Hematopoietic multipotent progenitor cell treated with erythropoietin and hydrocortisone succinate and interleukin-3 and kit ligand, for 8 days (in vitro differentiated cells): ENCODE results near the gene RPS6KA2.
"Not testable (repeated sequence)": the region's sequence is repeated elsewhere in the genome, so short reads cannot be mapped to it uniquely, and the experiment has no call there.

Experiments used
- DNase-seq: peaks from one replicate; pipeline ENCODE4 v3.0.0-alpha.2; 2015

The RPS6KA2 gene

DNA sequence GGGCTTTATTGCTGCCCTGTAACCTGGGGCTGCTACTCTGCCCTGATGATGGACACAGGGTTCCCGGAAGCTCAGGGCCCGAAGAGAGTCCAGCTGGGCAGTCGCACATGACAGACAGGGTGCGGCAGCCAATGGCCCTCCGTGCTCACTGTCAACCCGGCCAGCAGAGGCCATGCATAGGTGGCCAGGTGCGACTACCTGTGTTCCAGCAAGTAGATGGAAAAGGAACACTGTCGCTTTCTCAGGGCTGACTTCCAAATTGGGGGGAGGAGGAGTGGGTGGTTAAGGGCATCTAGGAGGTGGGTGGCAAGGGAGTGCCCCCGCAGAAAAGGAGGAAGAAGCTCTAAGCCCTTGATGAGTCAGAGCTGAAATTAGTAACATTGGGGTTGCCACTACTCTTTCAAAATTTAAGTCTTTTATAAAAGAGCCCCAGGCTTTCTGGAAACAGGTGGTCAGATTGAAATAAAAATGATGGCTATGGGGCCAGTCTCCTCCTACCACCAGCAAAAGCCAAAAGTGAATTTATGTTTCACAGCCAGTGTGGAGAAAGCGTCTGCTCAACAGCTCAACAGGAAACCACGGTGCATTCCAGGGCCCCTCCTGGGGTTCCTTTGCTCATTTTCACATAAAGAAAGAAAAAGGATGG is 38.2 kb downstream of the RPS6KA2 start:
- DNase-seq = no peak

DNA sequence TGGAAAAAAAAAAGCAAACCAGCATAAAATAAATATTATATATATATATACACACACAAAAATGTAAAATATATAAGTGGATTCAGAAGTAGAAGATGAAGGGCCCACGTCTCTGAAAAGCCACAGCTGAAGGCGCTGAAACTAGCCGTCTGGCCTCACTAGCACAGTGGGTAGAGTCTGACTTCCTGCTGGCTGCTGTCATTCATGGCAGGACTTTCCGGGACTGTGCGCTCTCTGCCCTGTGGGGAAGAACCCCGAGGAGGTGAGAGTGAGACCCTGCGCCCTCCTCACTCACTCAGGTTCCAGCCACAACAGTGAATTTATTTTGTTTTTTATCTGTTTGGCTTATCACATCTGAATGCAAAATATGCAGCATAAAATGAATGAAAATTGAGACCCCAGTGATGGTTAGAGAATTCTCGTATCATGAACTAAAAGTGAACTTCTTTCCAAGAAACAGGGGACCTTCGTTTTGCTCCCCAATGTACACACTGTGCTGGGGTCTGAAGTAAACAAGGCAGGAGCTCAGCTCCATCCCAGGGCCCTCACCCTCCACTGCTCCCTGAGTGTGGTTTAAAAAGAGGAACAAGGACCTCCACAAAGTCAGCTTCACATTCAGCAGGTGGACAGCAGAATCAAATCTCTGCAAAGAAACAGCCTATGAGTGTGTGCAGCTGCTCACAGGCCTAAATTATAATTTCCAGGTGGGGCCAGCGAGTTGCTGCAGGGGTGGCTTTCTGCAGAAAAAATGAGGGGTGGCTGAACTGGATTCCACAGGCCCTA is 39.2 kb downstream of the RPS6KA2 start:
- DNase-seq = no peak

DNA sequence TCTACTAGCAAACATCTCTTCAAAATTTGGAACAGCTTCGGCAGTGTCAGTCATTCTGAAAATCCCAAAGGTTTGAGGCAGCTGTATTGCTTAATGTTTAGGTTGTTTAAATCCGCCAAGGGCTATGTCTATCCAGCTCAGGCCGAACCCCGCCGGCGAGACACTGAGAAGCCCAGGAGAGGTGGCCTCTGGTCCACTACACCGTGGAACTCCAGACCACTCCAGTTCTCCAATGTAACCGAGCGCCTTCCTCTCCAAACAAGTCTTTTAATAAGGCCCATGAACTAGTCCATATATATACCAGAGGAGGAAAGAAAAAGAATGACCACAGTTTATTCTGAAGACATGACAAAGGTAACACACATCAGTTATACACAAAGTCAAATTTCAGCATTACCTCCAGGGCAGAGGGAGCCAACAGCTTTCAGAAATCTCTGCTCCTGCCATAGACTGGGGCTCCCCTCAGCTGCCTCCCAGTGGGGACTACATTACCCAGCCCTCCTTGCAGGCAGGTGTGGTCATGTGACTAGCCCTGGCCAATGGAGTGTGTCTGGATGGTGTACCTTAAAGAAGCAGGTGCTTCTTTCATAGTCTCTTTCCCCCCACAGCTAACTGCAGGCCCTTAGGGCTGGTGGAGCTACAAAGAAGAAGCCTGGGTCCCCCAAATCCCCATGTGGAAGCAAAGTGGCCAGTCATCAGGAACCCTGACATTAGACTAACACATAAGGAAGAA is 40.5 kb downstream of the RPS6KA2 start, which contains the start of gene RAMACL:
RAMACL (minus strand) TSS at position 255 of the 733 bp plus-strand sequence; CDS start at position 54, 201 bp downstream.
- peak; percentile 38 for DNase-seq

DNA sequence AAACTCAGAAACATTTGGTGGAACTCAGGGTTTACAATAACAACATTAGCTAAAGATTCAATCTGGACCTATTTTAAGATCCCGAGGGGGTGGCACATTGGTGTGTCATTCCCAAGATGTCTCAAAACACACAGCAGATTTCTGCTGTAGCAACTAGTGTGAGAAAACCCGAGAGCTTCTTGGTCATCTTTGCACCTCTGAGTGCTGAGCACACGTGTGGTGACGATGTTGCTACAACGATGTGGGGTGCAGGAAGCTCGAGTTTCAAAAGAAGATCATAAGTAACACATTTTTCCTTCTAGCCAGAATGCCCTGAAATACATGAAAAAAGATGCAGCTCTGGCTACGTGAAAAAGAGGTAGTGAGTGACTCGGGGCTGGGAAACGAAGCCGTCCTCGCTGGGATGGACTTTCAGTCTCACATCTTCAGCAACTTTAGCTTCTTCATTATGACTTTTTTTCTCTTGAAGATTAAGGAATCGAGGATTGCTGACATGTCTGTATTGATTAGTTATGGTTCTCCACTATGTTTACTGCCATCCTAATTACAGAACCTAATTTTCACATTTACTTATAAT is 42.1 kb downstream of the RPS6KA2 start:
- no peak for DNase-seq

DNA sequence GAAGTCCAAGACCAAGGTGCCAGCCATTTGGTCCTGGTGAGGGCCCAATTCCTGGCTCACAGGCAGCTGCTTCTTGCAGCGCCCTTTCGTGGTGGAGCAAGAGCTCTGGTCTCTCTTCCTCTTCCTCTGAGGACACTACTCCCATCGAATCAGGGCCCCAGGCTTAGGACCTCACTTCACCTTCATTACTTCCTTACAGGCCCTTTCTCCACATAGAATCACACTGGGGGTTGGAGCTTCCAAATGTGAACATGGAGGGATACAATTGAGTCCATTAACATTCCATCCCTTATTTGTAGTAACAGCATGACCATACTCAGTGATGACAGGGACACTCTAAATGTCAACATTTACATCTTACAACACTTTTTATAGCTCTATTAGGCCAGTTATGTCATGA is 42.9 kb downstream of the RPS6KA2 start:
- no peak for DNase-seq

DNA sequence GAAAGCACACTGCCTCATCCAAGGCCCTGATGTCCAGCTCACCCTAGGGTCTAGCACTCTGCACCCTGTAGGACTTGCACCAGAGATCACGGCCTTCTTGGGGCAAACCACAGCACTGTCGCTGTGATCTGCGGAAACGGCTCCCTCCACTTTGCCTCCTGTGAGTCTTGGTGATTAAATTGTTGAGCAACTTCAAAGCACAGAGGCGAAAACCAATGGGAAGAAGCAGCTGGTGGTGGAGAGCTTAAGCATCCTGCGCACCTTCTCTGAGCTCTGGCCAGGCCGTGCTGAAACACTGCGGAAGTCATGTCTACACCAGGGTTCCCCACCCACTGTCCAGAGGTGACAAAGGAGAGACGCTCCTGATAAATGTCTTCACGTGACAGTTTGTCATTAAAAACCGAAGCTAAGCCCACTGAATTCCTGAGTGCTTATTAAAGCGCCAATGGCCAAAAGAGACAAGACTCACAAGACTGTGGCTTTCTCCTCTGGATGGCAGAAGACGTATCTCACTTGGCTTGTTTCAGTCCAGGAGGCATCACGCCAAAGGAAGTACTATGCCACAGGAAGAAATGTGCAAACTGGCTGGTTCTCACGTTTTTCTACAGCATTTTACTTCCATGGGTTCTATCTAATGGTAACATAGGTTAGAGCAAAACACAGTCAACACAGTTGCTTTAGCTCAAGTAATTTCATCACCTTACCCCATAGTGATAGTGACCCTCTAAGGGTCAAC is 43.7 kb downstream of the RPS6KA2 start:
- no peak for DNase-seq

DNA sequence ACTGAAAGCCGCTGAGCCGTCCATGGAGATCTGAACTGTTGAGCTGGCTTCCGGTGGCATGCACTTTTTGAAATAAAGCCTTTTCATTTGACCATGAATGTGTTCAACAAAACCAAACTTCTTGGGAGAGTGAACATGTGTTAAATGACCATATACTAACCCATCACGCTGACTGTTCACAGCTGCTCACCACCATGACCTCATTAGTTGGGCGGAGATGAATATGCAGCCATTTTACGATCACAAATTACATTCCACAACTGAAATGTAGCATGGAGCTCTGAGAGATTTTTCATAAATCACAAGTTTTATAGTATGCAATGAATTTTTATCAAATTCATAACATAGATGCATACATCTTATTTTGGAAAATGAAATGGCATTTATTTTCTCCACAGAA is 44.8 kb downstream of the RPS6KA2 start:
- no peak for DNase-seq

DNA sequence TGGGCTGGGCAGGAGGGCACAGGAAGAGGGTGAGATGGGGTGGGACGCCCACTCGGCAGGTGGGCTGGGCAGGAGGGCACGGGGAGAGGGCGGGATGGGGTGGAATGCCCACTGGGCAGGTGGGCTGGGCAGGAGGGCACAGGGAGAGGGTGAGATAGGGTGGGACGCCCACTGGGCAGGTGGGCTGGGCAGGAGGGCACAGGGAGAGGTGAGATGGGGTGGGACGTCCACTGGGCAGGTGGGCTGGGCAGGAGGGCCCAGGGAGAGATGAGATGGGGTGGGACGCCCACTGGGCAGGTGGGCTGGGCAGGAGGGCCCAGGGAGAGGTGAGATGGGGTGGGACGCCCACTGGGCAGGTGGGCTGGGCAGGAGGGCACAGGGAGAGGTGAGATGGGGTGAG is 45.2 kb downstream of the RPS6KA2 start:
- not testable (repeated sequence) for DNase-seq

DNA sequence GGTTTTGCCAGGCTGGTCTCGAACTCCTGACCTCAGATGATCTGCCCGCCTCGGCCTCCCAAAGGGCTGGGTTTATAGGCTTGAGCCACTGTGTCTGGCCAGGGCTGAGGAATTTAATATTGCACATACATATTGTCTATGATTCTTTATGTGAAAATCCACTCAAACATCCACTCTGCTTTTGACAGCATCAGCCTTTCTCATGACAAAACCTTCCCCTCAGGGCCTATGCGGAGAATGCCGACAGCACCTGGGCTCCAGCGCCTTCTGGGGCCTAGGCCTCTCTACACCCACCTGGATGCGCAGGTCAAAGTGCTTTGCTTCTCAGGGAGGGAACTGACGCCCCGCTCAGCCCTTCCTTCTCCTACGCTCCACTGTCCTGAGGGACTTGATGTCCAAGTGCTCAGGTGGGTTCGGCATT is 46.0 kb downstream of the RPS6KA2 start:
- no peak for DNase-seq

DNA sequence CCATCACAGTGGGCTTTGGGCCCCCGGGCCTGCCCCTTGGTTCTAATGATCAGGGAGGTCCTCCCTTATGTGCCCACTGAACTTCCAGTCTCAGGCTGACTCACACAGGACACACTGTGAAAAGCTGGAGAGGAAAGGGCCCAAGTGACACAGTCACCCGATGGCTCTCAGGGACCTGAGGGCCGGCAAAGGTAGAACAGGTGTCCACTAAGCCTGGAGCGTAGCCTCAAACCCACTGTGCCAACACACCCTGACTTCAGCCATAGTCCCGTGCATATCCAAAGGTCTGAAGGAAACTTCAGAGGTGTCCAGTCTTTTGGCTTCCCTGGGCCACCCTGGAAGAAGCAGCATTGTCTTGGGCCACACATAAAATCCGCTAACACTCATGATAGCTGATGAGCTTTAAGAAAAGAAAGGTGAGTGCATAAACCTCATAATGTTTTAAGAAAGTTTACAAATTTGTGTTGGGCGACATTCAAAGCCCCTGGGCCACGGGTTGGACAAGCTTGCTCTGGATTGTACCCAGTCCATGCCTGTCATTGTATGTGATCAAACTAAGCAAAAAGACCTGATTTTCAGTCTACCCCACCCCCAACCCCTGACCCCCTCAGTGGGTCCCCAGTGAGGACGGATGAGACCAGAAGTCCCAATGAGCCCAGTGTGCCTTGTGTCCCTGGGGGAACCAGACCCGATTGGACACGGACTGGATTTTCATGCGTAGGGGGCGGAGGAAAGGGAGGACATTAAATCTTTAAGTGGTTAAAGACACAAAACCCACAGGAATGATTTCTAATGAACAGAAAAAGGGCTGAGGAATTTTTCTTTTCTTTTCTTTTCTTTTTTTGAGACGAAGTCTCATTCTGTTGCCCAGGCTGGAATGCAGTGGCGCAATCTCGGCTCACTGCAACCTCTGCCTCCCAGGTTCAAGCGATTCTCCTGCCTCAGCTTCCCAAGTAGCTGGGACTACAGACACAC is 46.7 kb downstream of the RPS6KA2 start:
- DNase-seq = no peak

DNA sequence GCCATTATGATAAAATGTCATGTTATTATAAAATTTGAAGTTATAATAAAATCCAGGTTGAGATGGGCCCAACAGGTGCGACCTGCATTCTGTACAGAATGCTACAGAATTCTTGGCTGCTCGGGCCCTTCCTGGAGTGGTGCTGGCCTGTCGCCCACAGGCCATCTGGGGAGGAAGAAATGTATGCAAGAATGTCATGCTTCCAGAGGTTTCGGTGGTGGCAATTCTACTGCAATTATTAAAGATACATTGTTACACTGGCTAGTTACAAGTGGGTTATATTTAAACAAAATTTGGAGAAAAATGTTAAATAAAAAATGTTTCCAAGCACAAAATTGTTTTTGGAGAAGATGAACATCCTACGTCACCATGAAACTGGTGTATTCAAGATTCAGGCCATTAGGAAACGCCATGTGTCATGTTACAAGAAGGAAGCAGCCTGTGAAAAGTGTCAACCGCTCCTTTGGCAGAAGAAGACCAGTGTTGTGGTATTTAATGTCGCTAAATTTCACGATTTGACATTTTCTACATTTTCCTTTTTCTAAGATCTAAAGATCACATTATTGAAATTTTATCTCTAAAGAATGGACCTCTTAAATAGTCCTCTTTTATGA is 47.7 kb downstream of the RPS6KA2 start:
- no peak for DNase-seq

DNA sequence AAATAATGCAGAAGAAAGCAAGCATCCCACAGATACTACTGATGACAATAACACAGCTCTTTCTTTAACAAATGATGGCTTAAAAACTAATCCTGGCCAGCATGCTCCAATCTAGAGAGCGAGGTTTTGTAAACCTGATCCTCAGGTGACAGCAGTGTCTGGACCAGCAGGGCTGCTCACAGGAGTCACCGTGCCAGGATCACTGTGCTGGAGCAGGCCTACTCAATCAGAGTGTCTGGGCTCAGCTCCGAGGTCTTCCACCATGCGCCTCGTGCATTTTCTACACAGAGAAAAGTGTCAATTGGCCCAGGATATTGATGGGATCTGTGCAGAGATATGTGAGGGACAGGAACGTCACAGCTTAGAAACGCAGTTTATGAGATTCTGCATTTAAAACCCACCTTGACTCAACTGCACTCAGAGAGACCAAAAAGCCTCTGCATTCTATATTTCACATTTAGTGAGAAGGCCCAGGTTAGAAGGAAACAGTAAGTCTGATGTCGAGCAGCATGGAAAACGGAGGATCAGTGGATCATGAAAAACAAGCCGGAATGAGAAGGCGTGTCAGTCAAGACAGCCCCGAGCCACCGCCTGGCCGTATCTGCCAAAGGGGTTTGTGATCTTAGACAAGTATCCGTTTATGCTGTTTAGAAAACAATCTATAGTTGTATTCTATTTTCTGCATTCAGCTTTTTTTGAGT is 48.4 kb downstream of the RPS6KA2 start:
- DNase-seq = no peak

DNA sequence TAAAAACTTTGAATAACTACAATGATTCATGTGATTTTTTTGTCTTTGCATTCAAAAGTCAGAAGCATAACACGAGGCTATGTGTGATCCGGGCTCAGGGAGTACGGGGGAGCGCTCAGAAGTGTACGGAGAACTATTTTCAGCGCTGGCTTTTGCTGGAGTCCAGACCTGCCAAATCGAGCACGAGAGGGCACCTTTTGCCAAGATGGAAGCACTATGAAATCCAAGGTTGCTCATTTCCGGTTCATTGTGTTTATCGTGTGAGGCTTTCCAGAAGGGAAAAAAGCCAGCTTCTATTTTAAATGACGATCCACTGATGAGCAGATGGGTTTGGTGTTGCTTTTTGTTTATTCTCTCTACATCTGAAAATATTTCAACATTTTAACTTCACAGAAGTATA is 51.8 kb downstream of the RPS6KA2 start:
- no peak for DNase-seq

DNA sequence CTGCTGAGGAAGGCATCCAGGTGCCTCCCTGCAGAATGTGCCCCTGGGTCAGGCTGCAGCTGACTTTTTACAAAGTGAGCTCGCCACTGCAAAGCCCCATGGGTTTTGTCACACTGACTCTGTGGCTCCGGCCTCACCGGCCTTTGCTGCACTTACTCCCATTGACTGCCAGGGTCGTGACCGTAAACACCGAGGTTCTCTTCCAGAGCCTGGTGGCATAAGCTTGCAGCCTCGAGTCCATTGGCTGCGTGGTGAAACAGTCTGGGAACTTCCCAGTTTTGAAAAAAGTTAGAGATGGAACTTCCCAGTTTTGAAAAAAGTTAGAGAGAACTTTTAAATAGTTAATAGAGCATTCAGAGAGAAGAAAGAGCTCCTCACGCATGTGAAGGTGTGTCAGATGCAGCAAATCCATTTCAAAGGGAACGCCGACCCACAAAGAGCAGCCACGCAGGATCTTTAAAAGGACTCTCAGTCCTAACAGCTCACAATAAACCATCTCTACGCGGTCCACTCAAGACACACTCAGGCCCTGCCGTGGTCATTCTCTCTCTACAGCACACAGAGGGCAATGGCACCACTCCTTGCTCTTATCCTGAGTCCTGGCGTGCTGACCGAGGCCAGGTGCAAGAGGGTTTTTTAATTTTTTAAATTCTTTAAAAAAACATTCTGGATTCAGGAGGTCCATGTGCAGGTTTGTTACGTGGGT is 53.4 kb downstream of the RPS6KA2 start:
- no peak for DNase-seq

DNA sequence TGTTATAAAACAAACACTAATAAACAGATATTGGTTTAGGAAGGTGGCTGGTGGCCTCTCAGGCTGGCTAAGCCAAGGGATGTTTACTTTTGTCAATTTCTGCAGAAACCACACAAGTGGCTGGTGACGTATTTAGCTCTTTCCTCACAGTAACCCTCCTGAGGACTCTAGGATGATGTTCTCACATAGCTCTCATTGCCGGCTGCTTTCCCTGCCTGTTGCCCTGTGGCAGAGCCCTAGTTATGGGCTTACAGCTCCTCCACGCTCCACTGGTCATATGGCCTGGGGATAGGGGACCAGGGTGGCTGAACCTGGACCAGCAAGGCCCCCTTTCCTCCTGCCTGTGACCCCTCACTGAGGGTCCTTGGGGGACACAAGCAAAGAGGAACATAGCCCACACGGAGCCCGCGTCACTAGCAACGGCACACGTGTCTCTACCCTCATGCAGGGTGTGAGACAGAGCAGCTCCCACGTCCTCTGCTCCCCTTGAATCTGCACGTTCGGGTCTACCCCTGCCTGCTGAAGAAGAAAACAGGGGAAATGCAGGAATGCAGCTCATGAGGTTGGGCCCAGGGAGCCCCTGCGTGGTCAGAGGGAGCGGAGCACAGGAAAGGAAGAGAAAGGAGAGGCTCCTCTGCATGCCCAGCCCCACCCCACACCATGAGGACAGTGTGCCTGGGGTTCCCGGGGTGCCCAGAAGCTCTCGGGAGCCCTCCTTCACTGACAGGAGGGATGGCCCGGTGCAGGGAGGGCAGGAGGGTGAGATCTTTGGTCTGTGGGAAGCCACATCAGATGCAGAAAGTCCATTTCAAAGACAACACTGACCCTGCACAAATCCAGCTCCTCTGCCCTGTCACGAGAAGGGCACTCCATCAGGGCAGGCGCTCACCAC is 54.4 kb downstream of the RPS6KA2 start:
- no peak for DNase-seq

DNA sequence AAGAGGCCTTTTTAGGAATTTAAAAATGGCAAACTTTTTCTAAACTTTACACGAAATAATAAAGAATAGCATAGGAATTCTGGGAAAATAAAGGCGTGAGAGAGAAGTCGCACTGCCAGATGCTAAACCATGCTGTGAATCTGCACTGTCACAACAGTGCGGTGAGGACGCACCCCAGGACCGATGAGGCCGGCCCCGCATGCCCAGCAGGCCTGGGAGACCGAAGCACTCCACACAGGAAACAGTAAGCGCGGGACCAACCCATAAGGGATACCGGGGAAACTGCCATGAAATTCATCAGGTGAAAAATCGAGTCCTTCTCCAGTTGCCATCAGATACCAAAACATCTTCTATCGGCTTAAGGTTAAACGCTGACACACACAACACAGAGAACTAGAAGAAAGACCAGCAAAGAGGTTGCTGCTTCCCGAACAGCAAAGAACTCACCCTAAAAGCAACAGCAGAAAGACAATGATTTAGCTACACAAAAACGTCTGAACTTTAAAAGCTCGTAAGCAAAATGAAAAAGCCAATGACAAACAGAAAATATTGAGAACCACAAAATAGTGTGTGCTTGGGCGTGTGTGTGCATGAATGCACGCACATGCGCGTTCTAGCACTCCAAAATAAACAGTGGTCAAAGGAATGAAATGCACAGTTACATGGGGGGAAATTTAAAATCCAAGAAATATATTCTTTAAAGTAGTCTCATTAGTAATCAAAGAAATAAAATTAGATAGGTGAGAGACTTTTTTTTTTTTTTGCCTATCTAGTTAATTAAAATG is 55.9 kb downstream of the RPS6KA2 start:
- no peak for DNase-seq

DNA sequence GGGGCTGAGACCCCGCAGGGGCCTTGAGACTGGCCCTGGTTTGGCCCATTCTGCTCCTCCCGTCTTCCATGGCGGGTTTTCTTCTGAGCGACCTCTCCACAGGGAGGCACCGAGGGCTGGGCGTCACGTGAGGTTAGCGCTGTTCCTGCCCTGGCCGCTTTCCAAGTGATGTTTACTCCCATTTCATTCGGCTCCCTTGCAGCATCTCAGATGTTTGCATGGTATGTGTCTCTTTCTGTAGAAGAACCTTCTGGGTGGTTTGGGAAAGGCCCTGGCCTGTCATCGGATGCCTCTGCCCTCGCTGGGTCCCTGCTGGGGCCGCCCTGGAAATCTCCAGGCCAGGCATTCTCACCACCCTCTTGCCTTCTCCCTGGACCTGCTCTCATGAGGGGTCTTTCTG is 57.8 kb downstream of the RPS6KA2 start:
- DNase-seq = no peak

DNA sequence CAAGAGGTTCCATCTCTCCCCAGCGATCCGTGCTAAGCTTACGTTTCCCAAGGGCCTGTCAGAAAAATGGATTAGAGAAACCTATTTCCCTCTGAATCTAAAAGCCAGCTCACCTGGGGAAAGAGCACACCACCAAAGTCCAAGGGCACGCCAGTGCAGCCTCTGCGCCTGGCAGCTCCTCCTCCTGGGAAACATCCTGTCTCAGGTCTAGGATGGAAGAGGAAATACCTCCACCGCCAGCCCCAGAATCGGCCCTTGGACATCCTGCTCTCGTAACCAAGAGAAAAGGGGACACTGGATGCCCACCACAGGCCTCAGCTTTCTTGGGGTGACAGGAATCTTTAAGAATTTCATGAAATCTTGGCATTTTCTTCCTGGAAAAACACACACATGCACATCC is 59.2 kb downstream of the RPS6KA2 start:
- DNase-seq = no peak
